Neural crest cell (in vitro differentiated cells): ENCODE results near the gene RAMP3. TPM values are rescaled to one million over a fixed set of nuclear protein-coding genes. Genes with fewer than 3 reads are reported as not detected.

ENCODE experiments used
- DNase-seq: peaks from one replicate; pipeline ENCODE4 v3.0.0; 2021; ENCODE audit warnings: low read depth, mixed read lengths, low spot score
- H3K27ac Mint-ChIP-seq: one replicate; pipeline ENCODE4 v1.8.0; 2021; ENCODE audit warnings: mild to moderate bottlenecking, mixed read lengths; ENCODE audit not compliant: unreplicated experiment
- H3K27me3 Mint-ChIP-seq: 2 replicates; pipeline ENCODE4 v1.8.0; 2021; ENCODE audit warnings: low read depth, mild to moderate bottlenecking, mixed read lengths
- H3K36me3 Mint-ChIP-seq: 2 replicates; pipeline ENCODE4 v1.8.0; 2021; ENCODE audit warnings: low read depth, mild to moderate bottlenecking, mixed read lengths
- H3K4me1 Mint-ChIP-seq: 2 replicates; pipeline ENCODE4 v1.8.0; 2021; ENCODE audit warnings: mixed read lengths
- H3K4me3 Mint-ChIP-seq: one replicate; pipeline ENCODE4 v1.8.0; 2021; ENCODE audit warnings: mild to moderate bottlenecking, mixed read lengths
- H3K9me3 Mint-ChIP-seq: 2 replicates; pipeline ENCODE4 v1.8.0; 2021; ENCODE audit warnings: mixed read lengths
- total RNA-seq: library from RNA; stranded (reverse); gene quantifications from 2 replicates; pipeline ENCODE4 v1.2.1, GENCODE V29; 2021
- TF ChIP-seq, protein P1 (sequence below): fragments of 200-600 bp; sonication (generic); conservative IDR thresholded peaks from 2 replicates; pipeline ENCODE4 v1.5.0; 2021; ENCODE audit warnings: antibody characterized with exemption, mild to moderate bottlenecking

Gene RAMP3
- total RNA-seq, 1 donor from 2014 or later = not detected

DNA sequence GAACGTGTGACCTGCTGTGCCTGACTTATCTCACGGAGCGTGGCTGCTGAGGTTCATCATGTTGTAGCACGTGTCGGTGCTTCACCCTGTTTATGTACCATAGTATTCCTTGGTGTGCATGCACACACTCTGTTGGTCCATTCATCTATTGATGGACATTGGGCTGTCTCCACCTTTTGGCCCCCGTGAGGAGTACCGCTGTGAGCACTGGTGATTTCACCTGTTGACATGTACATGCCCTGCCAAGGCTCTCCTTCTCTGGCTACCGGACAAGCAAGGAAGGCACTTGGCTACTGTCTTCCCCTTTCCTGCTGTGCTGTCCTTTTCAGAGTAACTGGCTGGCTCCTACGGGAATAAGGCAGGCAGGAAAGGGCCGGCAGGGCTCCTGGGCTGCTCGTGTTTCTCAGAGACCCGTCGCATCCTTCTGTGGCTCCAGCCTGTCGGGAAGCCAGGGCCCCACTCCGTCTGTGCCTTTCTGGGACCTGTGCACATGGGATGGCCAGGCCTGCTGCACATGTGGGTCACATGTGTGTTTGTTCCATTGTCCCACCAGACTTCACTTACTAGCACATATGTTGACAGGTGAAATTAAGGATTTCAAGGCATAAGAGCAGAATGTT lies 28.3 kb upstream of the RAMP3 start:
- no peak for DNase-seq
- Mint-ChIP-seq H3K4me1 (no peaks in the 10 kb centered on the region), H3K27ac (no peak overlapping the region), H3K9me3 (no peaks in the 10 kb centered on the region), H3K27me3 (no peaks in the 10 kb centered on the region), H3K4me3 (no peak overlapping the region), H3K36me3 (no peaks in the 10 kb centered on the region)
- TF ChIP-seq, protein P1, sequence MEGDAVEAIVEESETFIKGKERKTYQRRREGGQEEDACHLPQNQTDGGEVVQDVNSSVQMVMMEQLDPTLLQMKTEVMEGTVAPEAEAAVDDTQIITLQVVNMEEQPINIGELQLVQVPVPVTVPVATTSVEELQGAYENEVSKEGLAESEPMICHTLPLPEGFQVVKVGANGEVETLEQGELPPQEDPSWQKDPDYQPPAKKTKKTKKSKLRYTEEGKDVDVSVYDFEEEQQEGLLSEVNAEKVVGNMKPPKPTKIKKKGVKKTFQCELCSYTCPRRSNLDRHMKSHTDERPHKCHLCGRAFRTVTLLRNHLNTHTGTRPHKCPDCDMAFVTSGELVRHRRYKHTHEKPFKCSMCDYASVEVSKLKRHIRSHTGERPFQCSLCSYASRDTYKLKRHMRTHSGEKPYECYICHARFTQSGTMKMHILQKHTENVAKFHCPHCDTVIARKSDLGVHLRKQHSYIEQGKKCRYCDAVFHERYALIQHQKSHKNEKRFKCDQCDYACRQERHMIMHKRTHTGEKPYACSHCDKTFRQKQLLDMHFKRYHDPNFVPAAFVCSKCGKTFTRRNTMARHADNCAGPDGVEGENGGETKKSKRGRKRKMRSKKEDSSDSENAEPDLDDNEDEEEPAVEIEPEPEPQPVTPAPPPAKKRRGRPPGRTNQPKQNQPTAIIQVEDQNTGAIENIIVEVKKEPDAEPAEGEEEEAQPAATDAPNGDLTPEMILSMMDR = no peak

GRCh38 chr7:45129906-45130305 lies 27.7 kb upstream of the RAMP3 start:
- no peaks in the 10 kb centered on the region for H3K9me3 Mint-ChIP-seq
- DNase-seq = no peak
- no peak overlapping the region for H3K27ac Mint-ChIP-seq
- H3K36me3 Mint-ChIP-seq = no peaks in the 10 kb centered on the region
- no peaks in the 10 kb centered on the region for H3K4me1 Mint-ChIP-seq
- no peak overlapping the region for H3K4me3 Mint-ChIP-seq
- H3K27me3 Mint-ChIP-seq = no peaks in the 10 kb centered on the region
- TF ChIP-seq, protein P1 = no peak

- no peak overlapping the region for H3K4me3 Mint-ChIP-seq
- TF ChIP-seq, protein P1 = no peak
- no peak overlapping the region for H3K27ac Mint-ChIP-seq
- no peak for DNase-seq
- peaks cover under 1% of the 10 kb centered on the region for H3K4me1 Mint-ChIP-seq
- no peaks in the 10 kb centered on the region for H3K9me3 Mint-ChIP-seq
- no peaks in the 10 kb centered on the region for H3K27me3 Mint-ChIP-seq
- H3K36me3 Mint-ChIP-seq = no peaks in the 10 kb centered on the region
Measured at GRCh38 chr7:45130910-45131309, 26.7 kb upstream of the RAMP3 start.

- H3K27me3 Mint-ChIP-seq = peaks cover 3% of the 10 kb centered on the region
- H3K4me1 Mint-ChIP-seq = peaks cover 5% of the 10 kb centered on the region
- no peaks in the 10 kb centered on the region for H3K36me3 Mint-ChIP-seq
- TF ChIP-seq, protein P1 = no peak
- peak overlapping the region; percentile 92 for H3K27ac Mint-ChIP-seq
- no peak overlapping the region for H3K4me3 Mint-ChIP-seq
- no peak for DNase-seq
- H3K9me3 Mint-ChIP-seq = no peaks in the 10 kb centered on the region
Measured at GRCh38 chr7:45131891-45132290, 25.7 kb upstream of the RAMP3 start.

GRCh38 chr7:45132708-45133320 lies 24.8 kb upstream of the RAMP3 start:
- DNase-seq = no peak
- Mint-ChIP-seq H3K27ac (no peak overlapping the region), H3K4me3 (no peak overlapping the region), H3K9me3 (no peaks in the 10 kb centered on the region), H3K36me3 (no peaks in the 10 kb centered on the region), H3K4me1 (peaks cover 5% of the 10 kb centered on the region), H3K27me3 (peaks cover 4% of the 10 kb centered on the region)
- TF ChIP-seq, protein P1 = no peak
